OCI-LY1 (cell line): ENCODE measurements around the gene TMEM126A.

ENCODE experiments used
- CTCF ChIP-seq: fragments of 200-600 bp; sonication (generic), shearing (Covaris generic); IDR thresholded peaks from 2 replicates; pipeline ENCODE4 v1.5.1; 2017; ENCODE audit warnings: mild to moderate bottlenecking, antibody characterized with exemption, low read length, moderate library complexity, mixed read lengths
- EZH2 ChIP-seq: fragments of 200-600 bp; sonication (generic), shearing (Covaris generic); IDR thresholded peaks from 2 replicates; pipeline ENCODE4 v1.8.0; 2017; ENCODE audit warnings: borderline replicate concordance, mixed run types, mild to moderate bottlenecking, antibody characterized with exemption, low read length, moderate library complexity, mixed read lengths

GRCh38 chr11:85680897-85681296, 33.1 kb downstream of the TMEM126A start:
- TF ChIP-seq CTCF (no peak), EZH2 (no peak)
